Cortex of kidney (tissue), 1 donor: ENCODE measurements around the gene GBGT1.
"Not testable (repeated sequence)": the region's sequence is repeated elsewhere in the genome, so short reads cannot be mapped to it uniquely, and the experiment has no call there.

ENCODE experiments used
- DNase-seq: peaks from one replicate; lab custom pipeline; 2025; lab: John Stamatoyannopoulos, UW

GBGT1 gene

GRCh38 chr9:133163504-133164172 lies at the start of gene GBGT1:
TSS of gene GBGT1 (minus strand) at chr9:133163914. CDS start at chr9:133162412, 1,502 bp downstream.
- no peak for DNase-seq

GRCh38 chr9:133210609-133211008 lies 46.9 kb upstream of the GBGT1 start:
- no peak for DNase-seq

- no peak for DNase-seq
Measured at GRCh38 chr9:133210202-133210532, 46.5 kb upstream of the GBGT1 start.

GRCh38 chr9:133209327-133210201 lies 45.9 kb upstream of the GBGT1 start:
- DNase-seq: not testable (repeated sequence)

- not testable (repeated sequence) for DNase-seq
Measured at GRCh38 chr9:133208880-133209300, 45.2 kb upstream of the GBGT1 start, which contains the start of gene OBP2B. TSS of gene OBP2B (minus strand) at chr9:133209250. CDS start at chr9:133209199, 51 bp downstream.

GRCh38 chr9:133208171-133208879 lies 44.6 kb upstream of the GBGT1 start:
- DNase-seq: not testable (repeated sequence)

GRCh38 chr9:133207540-133208170 lies 43.9 kb upstream of the GBGT1 start:
- no peak for DNase-seq

- no peak for DNase-seq
Measured at GRCh38 chr9:133207021-133207531, 43.4 kb upstream of the GBGT1 start.

- DNase-seq: no peak
Measured at GRCh38 chr9:133205996-133206931, 42.5 kb upstream of the GBGT1 start.

- not testable (repeated sequence) for DNase-seq
Measured at GRCh38 chr9:133205481-133205887, 41.8 kb upstream of the GBGT1 start.

- DNase-seq: no peak
Measured at GRCh38 chr9:133204993-133205336, 41.3 kb upstream of the GBGT1 start.

GRCh38 chr9:133204335-133204992 lies 40.8 kb upstream of the GBGT1 start:
- DNase-seq: no peak

- DNase-seq: no peak
Measured at GRCh38 chr9:133203506-133204075, 39.9 kb upstream of the GBGT1 start.

- DNase-seq: no peak
Measured at GRCh38 chr9:133202688-133203453, 39.2 kb upstream of the GBGT1 start.

- no peak for DNase-seq
Measured at GRCh38 chr9:133202145-133202513, 38.4 kb upstream of the GBGT1 start.

GRCh38 chr9:133201424-133202144 lies 37.9 kb upstream of the GBGT1 start:
- no peak for DNase-seq

- DNase-seq: no peak
Measured at GRCh38 chr9:133200631-133201030, 36.9 kb upstream of the GBGT1 start.

- DNase-seq: no peak
Measured at GRCh38 chr9:133199648-133200321, 36.1 kb upstream of the GBGT1 start.
